Measurements from ENCODE around the gene GPHA2.
A peak's percentile ranks its signal among the peaks of the same experiment; 100 is the strongest.

The GPHA2 gene

GRCh38 chr11:64928957-64929356 is 6.7 kb downstream of the GPHA2 start:
- TF ChIP-seq RAD21 (IDR thresholded peaks at IDR 0.05; ENCODE audit: low read depth), result no peak
- no peak for TF ChIP-seq TAF1 (IDR thresholded peaks at IDR 0.05; ENCODE audit: low read depth)
- TF ChIP-seq CREB1 (IDR thresholded peaks at IDR 0.05; ENCODE audit: low read depth), result no peak
- no peak for TF ChIP-seq CEBPB (IDR thresholded peaks at IDR 0.05)
- TF ChIP-seq REST (IDR thresholded peaks at IDR 0.05; ENCODE audit: low read depth), result no peak
- TF ChIP-seq TCF12 (IDR thresholded peaks at IDR 0.05; ENCODE audit: low read depth), result no peak

GRCh38 chr11:64926689-64927088 is 9.0 kb downstream of the GPHA2 start:
- TF ChIP-seq EGR1 (IDR thresholded peaks at IDR 0.05), result no peak
- no peak for TF ChIP-seq REST (IDR thresholded peaks at IDR 0.05; ENCODE audit: low read depth)
- TF ChIP-seq USF1 (IDR thresholded peaks at IDR 0.05), result no peak
- no peak for TF ChIP-seq ZBTB7A (IDR thresholded peaks at IDR 0.05; ENCODE audit: low read depth)

- TF ChIP-seq FOXM1 (IDR thresholded peaks at IDR 0.05; ENCODE audit: borderline replicate concordance, low read depth) (no peak), REST (IDR thresholded peaks at IDR 0.05; ENCODE audit: low read depth) (no peak), MAX (IDR thresholded peaks at IDR 0.05) (no peak), USF1 (IDR thresholded peaks at IDR 0.05) (no peak), EGR1 (IDR thresholded peaks at IDR 0.05) (no peak), RAD21 (IDR thresholded peaks at IDR 0.05; ENCODE audit: low read depth) (no peak), NFIC (IDR thresholded peaks at IDR 0.05) (no peak), EP300 (IDR thresholded peaks at IDR 0.05; ENCODE audit: borderline replicate concordance) (no peak)
These were observed 9.9 kb downstream of the GPHA2 start for GRCh38 chr11:64925536-64926436.

GRCh38 chr11:64924910-64925284 is 10.8 kb downstream of the GPHA2 start:
- no peak for TF ChIP-seq YY1 (IDR thresholded peaks at IDR 0.05; ENCODE audit: low read depth)
- no peak for TF ChIP-seq CEBPB (IDR thresholded peaks at IDR 0.05)
- no peak for TF ChIP-seq EGR1 (IDR thresholded peaks at IDR 0.05)
- TF ChIP-seq TEAD4 (IDR thresholded peaks at IDR 0.05), result no peak
- no peak for TF ChIP-seq CREB1 (IDR thresholded peaks at IDR 0.05; ENCODE audit: low read depth)
- TF ChIP-seq REST (IDR thresholded peaks at IDR 0.05; ENCODE audit: low read depth), result no peak
- TF ChIP-seq TAF1 (IDR thresholded peaks at IDR 0.05; ENCODE audit: low read depth), result no peak
- no peak for TF ChIP-seq FOXM1 (IDR thresholded peaks at IDR 0.05; ENCODE audit: borderline replicate concordance, low read depth)
- TF ChIP-seq ZBTB7A (IDR thresholded peaks at IDR 0.05; ENCODE audit: low read depth), result peak; percentile 70
